ENCODE data around the gene PSMC1.
"Not testable (repeated sequence)": the region's sequence is repeated elsewhere in the genome, so short reads cannot be mapped to it uniquely, and the experiment has no call there.

PSMC1 gene

GRCh38 chr14:90256354-90257131 is at the start of gene PSMC1:
Gene PSMC1 (plus strand): TSS chr14:90256553. CDS start chr14:90256598, 45 bp downstream.
- peak; percentile 94 for DNase-seq

GRCh38 chr14:90213099-90213748 is 43.1 kb upstream of the PSMC1 start:
- DNase-seq = no peak

- DNase-seq = no peak
Observed at GRCh38 chr14:90228478-90228877, 27.9 kb upstream of the PSMC1 start.

GRCh38 chr14:90229942-90230341 is 26.4 kb upstream of the PSMC1 start:
- DNase-seq = not testable (repeated sequence)

GRCh38 chr14:90235179-90235976 is 21.0 kb upstream of the PSMC1 start:
- DNase-seq = peak; percentile 68

- no peak for DNase-seq
Observed at GRCh38 chr14:90239139-90239538, 17.2 kb upstream of the PSMC1 start.

- no peak for DNase-seq
Observed at GRCh38 chr14:90242444-90242843, 13.9 kb upstream of the PSMC1 start.

- DNase-seq = no peak
Observed at GRCh38 chr14:90246936-90247335, 9.4 kb upstream of the PSMC1 start.

- not testable (repeated sequence) for DNase-seq
Observed at GRCh38 chr14:90247441-90247840, 8.9 kb upstream of the PSMC1 start.

GRCh38 chr14:90248594-90248993 is 7.8 kb upstream of the PSMC1 start:
- no peak for DNase-seq

- no peak for DNase-seq
Observed at GRCh38 chr14:90253826-90254225, 2.5 kb upstream of the PSMC1 start.

- DNase-seq = no peak
Observed at GRCh38 chr14:90255871-90256270, 482 bp upstream of the PSMC1 start.

- DNase-seq = peak; percentile 43
Observed at GRCh38 chr14:90263748-90264449, 7.5 kb downstream of the PSMC1 start.

GRCh38 chr14:90266441-90267154 is 10.2 kb downstream of the PSMC1 start:
- DNase-seq = no peak

- DNase-seq = no peak
Observed at GRCh38 chr14:90268420-90268819, 12.1 kb downstream of the PSMC1 start.

- DNase-seq = no peak
Observed at GRCh38 chr14:90272523-90272922, 16.2 kb downstream of the PSMC1 start.

GRCh38 chr14:90273532-90273931 is 17.2 kb downstream of the PSMC1 start:
- no peak for DNase-seq

GRCh38 chr14:90274019-90274418 is 17.7 kb downstream of the PSMC1 start:
- DNase-seq = no peak

- peak; percentile 44 for DNase-seq
Observed at GRCh38 chr14:90274808-90275457, 18.6 kb downstream of the PSMC1 start.

GRCh38 chr14:90275458-90275814 is 19.1 kb downstream of the PSMC1 start:
- no peak for DNase-seq

GRCh38 chr14:90275820-90276219 is 19.5 kb downstream of the PSMC1 start:
- peak; percentile 42 for DNase-seq
